H1 (cell line): ENCODE data around the gene TM9SF2. TPM values are rescaled to one million over a fixed set of nuclear protein-coding genes. Genes with fewer than 3 reads are reported as not detected.

Experiments used
- CTCF ChIA-PET: fragments of 300-600 bp; sonication (Branson Sonifier 250); formaldehyde crosslinking; loops from one replicate; lab custom pipeline; 2021; ENCODE audit not compliant: partially characterized antibody; lab: Charles Lee
- POLR2A ChIA-PET: fragments of 300-600 bp; sonication (Branson Sonifier 250); formaldehyde crosslinking; loops from one replicate; lab custom pipeline; 2021; ENCODE audit warnings: inconsistent platforms; ENCODE audit not compliant: partially characterized antibody; lab: Charles Lee
- DNase-seq, 2 experiments: peaks; one replicate each; pipeline versions ENCODE4 v3.0.0 to v3.0.0-alpha.2; 2010 to 2022; ENCODE audit warnings: low spot score in 2 of 2, low read depth in 1 of 2, mixed read lengths in 1 of 2
- FAIRE-seq: peaks from 2 replicates; lab custom pipeline; 2011; peaks lifted over from hg19 to GRCh38; lab: Jason Lieb, UNC
- H2AFZ ChIP-seq: 2 replicates; pipeline ENCODE4 v1.8.1; 2012; ENCODE audit warnings: low read length, inconsistent platforms
- H2AK5ac ChIP-seq: 2 replicates; pipeline ENCODE4 v1.6.1; 2013; ENCODE audit warnings: low read depth, low read length
- H2BK120ac ChIP-seq: replicated peaks from 2 replicates; pipeline ENCODE3; 2013; ENCODE audit warnings: low read depth, low read length, inconsistent platforms
- H2BK12ac ChIP-seq: 2 replicates; pipeline ENCODE4 v1.6.1; 2013; ENCODE audit warnings: low read depth, low read length
- H2BK15ac ChIP-seq: 2 replicates; pipeline ENCODE4 v1.6.1; 2013; ENCODE audit warnings: low read length
- H2BK20ac ChIP-seq: 2 replicates; pipeline ENCODE4 v1.6.1; 2013; ENCODE audit warnings: low read length
- H2BK5ac ChIP-seq: 2 replicates; pipeline ENCODE4 v1.6.1; 2013; ENCODE audit warnings: low read depth, low read length
- H3K14ac ChIP-seq: 2 replicates; pipeline ENCODE4 v1.6.1; 2013; ENCODE audit warnings: inconsistent platforms; ENCODE audit not compliant: insufficient read length
- H3K18ac ChIP-seq: 2 replicates; pipeline ENCODE4 v1.6.1; 2013; ENCODE audit warnings: low read length; ENCODE audit errors: extremely low read depth
- H3K23ac ChIP-seq: 2 replicates; pipeline ENCODE4 v1.6.1; 2013; ENCODE audit warnings: inconsistent platforms; ENCODE audit not compliant: insufficient read length
- H3K23me2 ChIP-seq: 2 replicates; pipeline ENCODE4 v1.6.1; 2013; ENCODE audit warnings: low read depth, low read length
- H3K27ac ChIP-seq: 2 replicates; pipeline ENCODE4 v1.6.1; 2011; ENCODE audit warnings: low read depth, low read length, inconsistent platforms
- H3K27me3 ChIP-seq, 4 experiments: replicated peaks in 1 of 4; 1 replicate in 1 of 4; 2 replicates in 3 of 4; pipeline versions ENCODE4 v1.6.1 to v1.8.1; 2011 to 2013; ENCODE audit warnings: low read length in 3 of 4, mild to moderate bottlenecking in 3 of 4, inconsistent platforms in 2 of 4, mixed read lengths in 2 of 4, moderate library complexity in 1 of 4; ENCODE audit not compliant: control insufficient read depth in 3 of 4, insufficient read depth in 3 of 4; ENCODE audit errors: extremely low read depth in 1 of 4
- H3K36me3 ChIP-seq, 4 experiments: 2 replicates each; pipeline versions ENCODE4 v1.6.1 to v1.8.1; 2011 to 2013; ENCODE audit warnings: mild to moderate bottlenecking in 4 of 4, low read length in 3 of 4, moderate library complexity in 2 of 4, control low read depth in 1 of 4, inconsistent platforms in 1 of 4; ENCODE audit not compliant: insufficient read depth in 4 of 4, control insufficient read depth in 2 of 4
- H3K4ac ChIP-seq: replicated peaks from 2 replicates; pipeline ENCODE3; 2013; ENCODE audit warnings: low read length, low read depth, mixed read lengths, inconsistent platforms; ENCODE audit not compliant: insufficient read length
- H3K4me1 ChIP-seq, 4 experiments: replicated peaks in 1 of 4; 1 replicate in 1 of 4; 2 replicates in 3 of 4; pipeline versions ENCODE4 v1.6.1 to v1.8.1; 2011 to 2013; ENCODE audit warnings: low read length in 3 of 4, inconsistent platforms in 2 of 4, mixed read lengths in 1 of 4; ENCODE audit not compliant: insufficient read depth in 4 of 4, control insufficient read depth in 3 of 4
- H3K4me2 ChIP-seq, 2 experiments: 2 replicates each; pipeline versions ENCODE4 v1.6.1 to v1.8.1; 2011 to 2013; ENCODE audit warnings: low read depth in 2 of 2, low read length in 2 of 2, control low read depth in 1 of 2, inconsistent platforms in 1 of 2, mild to moderate bottlenecking in 1 of 2; ENCODE audit not compliant: insufficient read depth in 1 of 2
- H3K4me3 ChIP-seq, 4 experiments: fragments of 200-600, 300-600 bp in 1 of 4; sonication (generic), shearing (Covaris generic), sonication (Bioruptor Twin) in 1 of 4; 2 replicates each; pipeline versions ENCODE4 v1.5.1 to v1.8.1; 2011 to 2016; ENCODE audit warnings: low read length in 4 of 4, low read depth in 3 of 4, control low read depth in 2 of 4, inconsistent platforms in 2 of 4, mild to moderate bottlenecking in 2 of 4, mixed read lengths in 1 of 4, moderate library complexity in 1 of 4; ENCODE audit not compliant: insufficient read depth in 2 of 4; ENCODE audit errors: extremely low read depth in 1 of 4
- H3K56ac ChIP-seq: replicated peaks from 2 replicates; pipeline ENCODE3; 2013; ENCODE audit warnings: low read depth, mild to moderate bottlenecking, mixed read lengths, low read length, inconsistent platforms; ENCODE audit not compliant: insufficient read length
- H3K79me1 ChIP-seq: 2 replicates; pipeline ENCODE4 v1.6.1; 2013; ENCODE audit warnings: low read depth, low read length, control low read depth
- H3K79me2 ChIP-seq, 2 experiments: 2 replicates each; pipeline versions ENCODE4 v1.6.1 to v1.8.1; 2012 to 2013; ENCODE audit warnings: low read length in 2 of 2, mild to moderate bottlenecking in 2 of 2, inconsistent platforms in 1 of 2; ENCODE audit not compliant: insufficient read depth in 2 of 2, control insufficient read depth in 1 of 2
- H3K9ac ChIP-seq, 4 experiments: replicated peaks in 1 of 4; 1 replicate in 1 of 4; 2 replicates in 3 of 4; pipeline versions ENCODE4 v1.6.1 to v1.8.1; 2011 to 2013; ENCODE audit warnings: low read depth in 3 of 4, low read length in 3 of 4, control low read depth in 2 of 4, mild to moderate bottlenecking in 2 of 4, moderate library complexity in 2 of 4, inconsistent platforms in 1 of 4; ENCODE audit errors: extremely low read depth in 1 of 4
- H3K9me3 ChIP-seq, 2 experiments: 2 replicates each; pipeline versions ENCODE4 v1.6.1 to v1.8.1; 2012 to 2013; ENCODE audit warnings: mild to moderate bottlenecking in 2 of 2, moderate library complexity in 2 of 2, control low read depth in 1 of 2, inconsistent platforms in 1 of 2, low read depth in 1 of 2, low read length in 1 of 2, mixed read lengths in 1 of 2; ENCODE audit not compliant: insufficient read depth in 2 of 2
- H4K20me1 ChIP-seq, 2 experiments: replicated peaks in 1 of 2; 2 replicates each; pipeline versions ENCODE3 to v1.8.1; 2011 to 2013; ENCODE audit warnings: inconsistent platforms in 2 of 2, low read length in 2 of 2, mild to moderate bottlenecking in 1 of 2; ENCODE audit not compliant: insufficient read depth in 2 of 2, control insufficient read depth in 1 of 2
- H4K5ac ChIP-seq: 2 replicates; pipeline ENCODE4 v1.6.1; 2013; ENCODE audit warnings: low read length, low read depth, mixed read lengths, inconsistent platforms; ENCODE audit not compliant: insufficient read length
- H4K8ac ChIP-seq: 2 replicates; pipeline ENCODE4 v1.8.0; 2013; ENCODE audit warnings: mild to moderate bottlenecking, moderate library complexity, low read length, inconsistent platforms; ENCODE audit not compliant: insufficient read depth; ENCODE audit errors: extremely low read depth
- H4K91ac ChIP-seq: replicated peaks from 2 replicates; pipeline ENCODE3; 2013; ENCODE audit warnings: low read length, mixed read lengths, inconsistent platforms; ENCODE audit not compliant: insufficient read length
- CBX5 ChIP-seq: fragments of 300-800, 300-1000 bp; sonication (generic); IDR thresholded peaks from 2 replicates; pipeline ENCODE4 v1.7.1; 2016; ENCODE audit warnings: antibody characterized with exemption, low read length, low read depth
- CHD1 ChIP-seq: IDR thresholded peaks from 2 replicates; pipeline ENCODE4 v1.6.1; 2012; ENCODE audit warnings: low read depth, low read length, improper control_type of control experiment
- CREB1 ChIP-seq: IDR thresholded peaks from 2 replicates; pipeline ENCODE4 v1.6.1; 2012; ENCODE audit warnings: inconsistent platforms
- FOSL1 ChIP-seq: IDR thresholded peaks from 2 replicates; pipeline ENCODE4 v1.6.1; 2011; ENCODE audit warnings: mild to moderate bottlenecking, low read depth, low read length, moderate library complexity; ENCODE audit not compliant: insufficient read depth
- JUND ChIP-seq: IDR thresholded peaks from 2 replicates; pipeline ENCODE4 v1.6.1; 2011; ENCODE audit warnings: mild to moderate bottlenecking, improper control_type of control experiment, low read length
- SAP30 ChIP-seq: fragments of 300-600 bp; sonication (generic); IDR thresholded peaks from 2 replicates; pipeline ENCODE4 v1.7.1; 2012; ENCODE audit warnings: low read length, moderate library complexity, mild to moderate bottlenecking, inconsistent platforms; ENCODE audit not compliant: insufficient read depth, insufficient replicate concordance
- SP4 ChIP-seq: IDR thresholded peaks from 2 replicates; pipeline ENCODE4 v1.6.1; 2012; ENCODE audit warnings: low read length, inconsistent platforms
- TCF12 ChIP-seq: IDR thresholded peaks from 2 replicates; pipeline ENCODE4 v1.6.1; 2011; ENCODE audit warnings: low read depth, mild to moderate bottlenecking, low read length
- ZNF274 ChIP-seq: IDR thresholded peaks from 2 replicates; pipeline ENCODE4 v1.7.0; 2012; ENCODE audit warnings: low read length, borderline replicate concordance; ENCODE audit errors: extremely low read depth
- WGBS, 2 experiments: shearing (Covaris generic) in 1 of 2; methylation state at CpG; one replicate each; pipeline versions ENCODE4 v1.1.6 to v1.1.7; 2013 to 2015; ENCODE audit warnings: low lambda C conversion rate in 2 of 2, mixed read lengths in 2 of 2, inconsistent platforms in 1 of 2, low coverage in 1 of 2, missing lambda C conversion rate in 1 of 2; ENCODE audit not compliant: insufficient replicate concordance in 2 of 2, insufficient coverage in 1 of 2, insufficient read length in 1 of 2; ENCODE audit errors: extremely low coverage in 1 of 2, missing lambda C conversion rate in 1 of 2; 5-methylcytosine and 5-hydroxymethylcytosine counted together
- polyA plus RNA-seq, 7 experiments: library from polyadenylated mRNA; depleted of rRNA in 3 of 7; stranded (reverse) in 5 of 7; unstranded in 2 of 7; fragments of >200 nt in 5 of 7; fragments of 200-250 nt in 2 of 7; gene quantifications; 1 replicate in 5 of 7; 2 replicates in 1 of 7; 4 replicates in 1 of 7; pipeline versions ENCODE4 v1.2.1 to v1.2.3, GENCODE V29; 2011 to 2013; ENCODE audit warnings: missing spikeins in 2 of 7, mixed read lengths in 2 of 7
- total RNA-seq: library from RNA; stranded (reverse); fragmentation: NEBNext Ultra II Directional; extraction: Animal tissue kit (Norgen Biotek cat#: 25700); gene quantifications from 2 replicates; pipeline ENCODE4 v1.2.1, GENCODE V29; 2021
- TF ChIP-seq, protein P1 (sequence below): IDR thresholded peaks from 2 replicates; pipeline ENCODE4 v1.6.1; 2012; ENCODE audit warnings: inconsistent platforms

Gene TM9SF2
- total and polyA plus RNA-seq, 2 of the 8 experiments (the other 6 are each of a cell fraction or from before 2014, with no cell fraction given), result 68.0 to 101 TPM

DNA sequence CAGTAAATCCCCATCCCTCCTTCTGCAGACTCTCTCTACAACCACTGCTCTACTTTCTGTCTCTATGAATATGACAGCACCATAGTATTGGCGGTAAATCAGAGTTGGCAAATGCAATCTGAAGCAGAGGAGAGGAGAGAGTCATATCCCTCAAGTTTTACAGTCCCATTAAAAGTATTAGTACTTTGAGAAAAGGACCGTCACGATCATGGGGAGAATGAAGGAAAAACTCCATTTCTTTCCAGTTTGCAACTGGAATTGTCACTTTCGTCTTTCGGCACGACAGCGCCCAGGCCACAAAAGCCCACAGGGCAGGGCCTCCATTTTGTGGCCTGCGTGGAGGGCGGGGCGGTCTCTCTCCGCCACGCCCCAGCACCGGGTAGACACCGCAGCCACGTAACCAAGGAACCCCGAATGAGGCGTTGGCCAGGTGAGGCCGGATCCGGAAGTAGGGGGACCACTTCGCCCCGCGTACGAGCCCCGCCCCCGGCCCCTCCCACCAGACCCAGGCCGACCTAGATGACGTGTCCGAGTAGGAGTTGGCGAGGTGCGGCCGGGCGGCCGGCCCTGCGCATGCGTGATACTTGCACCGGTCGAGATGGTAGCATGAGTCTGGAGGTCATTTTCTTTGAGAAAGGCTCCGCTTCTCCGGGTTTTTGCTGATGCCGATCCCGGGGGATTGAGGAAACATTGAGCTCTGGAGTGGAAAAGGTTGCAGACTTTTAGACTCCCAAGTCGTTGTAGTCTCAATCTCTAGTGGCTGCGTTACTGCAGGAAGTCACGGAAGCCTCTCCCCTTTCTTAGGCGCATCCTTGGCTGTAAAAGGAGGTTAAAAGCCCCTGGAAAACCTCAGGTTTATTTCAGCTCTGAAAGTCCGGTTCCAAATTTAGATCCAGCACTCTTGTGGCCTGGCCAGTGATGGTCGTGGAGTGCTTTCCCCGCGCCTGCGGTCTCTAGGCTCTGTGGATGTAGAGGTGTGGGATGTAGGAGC, 2.8 kb upstream of the TM9SF2 start:
- peak overlapping the region; percentile 88 for H2BK15ac ChIP-seq
- peak overlapping the region; percentile 29 for H4K91ac ChIP-seq
- peak overlapping the region; percentile 81 for H3K18ac ChIP-seq
- peaks cover 11% of the 10 kb centered on the region for H3K23me2 ChIP-seq
- peak overlapping the region; percentile 53 for H2BK5ac ChIP-seq
- H3K14ac ChIP-seq, result no peak overlapping the region
- peaks cover 0 to 5% (median 0%) of the 10 kb centered on the region in 4 experiments; a peak in 4 of 7 replicates for H3K4me1 ChIP-seq
- peak overlapping the region; percentile 13 for H3K56ac ChIP-seq
- H3K4ac ChIP-seq, result peak overlapping the region; percentile 25
- H3K79me1 ChIP-seq, result no peaks in the 10 kb centered on the region; the same call in 1 of the 2 replicates
- H2BK20ac ChIP-seq, result no peak overlapping the region
- peak; percentile 79 for FAIRE-seq
- DNase-seq, result peak; percentile 96 to 98
- H3K27ac ChIP-seq, result peak overlapping the region; percentile 80
- no peaks in the 10 kb centered on the region; a peak in 1 of 4 replicates for H3K9me3 ChIP-seq
- H2AFZ ChIP-seq, result peak overlapping the region; percentile 94
- peak overlapping the region; percentile 80 to 97 for H3K4me2 ChIP-seq
- H2BK12ac ChIP-seq, result peak overlapping the region; percentile 4; the same call in 1 of the 2 replicates
- no peak overlapping the region for H2BK120ac ChIP-seq
- no peaks in the 10 kb centered on the region for H3K27me3 ChIP-seq
- POLR2A ChIA-PET, result interaction anchor here (1.3 kb wide), 1 partner anchor 20 kb away, joined by 3 read pairs; no protein-coding TSS in a partner anchor
- H3K36me3 ChIP-seq, result no peaks in the 10 kb centered on the region
- no peaks in the 10 kb centered on the region for H4K20me1 ChIP-seq
- peaks cover 7 to 19% of the 10 kb centered on the region in 2 experiments for H3K79me2 ChIP-seq
- H4K5ac ChIP-seq, result peak overlapping the region; percentile 57
- peak overlapping the region; percentile 0; the same call in 1 of the 2 replicates for H2AK5ac ChIP-seq
- 18% methylated on average over 34 of the region's 50 CpGs; no CpG with 5 or more reads in 1 of the 2 experiments for WGBS, 2 experiments
- no peak overlapping the region for H3K23ac ChIP-seq
- CTCF ChIA-PET, result interaction anchor here (0.8 to 1.8 kb wide), 3 partner anchors 12 to 61 kb away, joined by 3 to 4 read pairs (median 3); no protein-coding TSS in a partner anchor
- H3K9ac ChIP-seq, result peak overlapping the region; percentile 65 to 93 (median 76)
- H4K8ac ChIP-seq, result peak overlapping the region; percentile 91; the same call in 1 of the 2 replicates
- peak overlapping the region; percentile 56 to 71 (median 70) for H3K4me3 ChIP-seq
- TF ChIP-seq CBX5, result no peak
- TF ChIP-seq ZNF274, result no peak
- TF ChIP-seq, protein P1, sequence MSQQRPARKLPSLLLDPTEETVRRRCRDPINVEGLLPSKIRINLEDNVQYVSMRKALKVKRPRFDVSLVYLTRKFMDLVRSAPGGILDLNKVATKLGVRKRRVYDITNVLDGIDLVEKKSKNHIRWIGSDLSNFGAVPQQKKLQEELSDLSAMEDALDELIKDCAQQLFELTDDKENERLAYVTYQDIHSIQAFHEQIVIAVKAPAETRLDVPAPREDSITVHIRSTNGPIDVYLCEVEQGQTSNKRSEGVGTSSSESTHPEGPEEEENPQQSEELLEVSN, result peak; percentile 35
- TF ChIP-seq CHD1, result no peak
- TF ChIP-seq CREB1, result peak; percentile 91
- 0 out of 2 replicates have a peak, but pooled peaks have one; percentile 65 for TF ChIP-seq FOSL1
- TF ChIP-seq JUND, result peak; percentile 31
- TF ChIP-seq SAP30, result no peak
- TF ChIP-seq SP4, result peak; percentile 54; the same call in 1 of the 2 replicates
- TF ChIP-seq TCF12, result no peak
